H1 (cell line): ENCODE measurements around the gene PATL2. TPM values are rescaled to one million over a fixed set of nuclear protein-coding genes. Genes with fewer than 3 reads are reported as not detected.

Experiments used
- CHD7 ChIP-seq: fragments of 300-600 bp; sonication (generic); IDR thresholded peaks from 2 replicates; pipeline ENCODE4 v1.7.1; 2012; ENCODE audit warnings: low read length, moderate library complexity, mild to moderate bottlenecking, inconsistent platforms; ENCODE audit not compliant: insufficient replicate concordance
- CREB1 ChIP-seq: IDR thresholded peaks from 2 replicates; pipeline ENCODE4 v1.6.1; 2012; ENCODE audit warnings: inconsistent platforms
- SIN3A ChIP-seq, 2 experiments: IDR thresholded peaks in 1 of 2; conservative IDR thresholded peaks in 1 of 2; 2 replicates each; pipeline ENCODE4 v1.6.1; 2011 to 2012; ENCODE audit warnings: low read length in 2 of 2, improper control_type of control experiment in 1 of 2, low read depth in 1 of 2, mild to moderate bottlenecking in 1 of 2
- polyA plus RNA-seq, 7 experiments: library from polyadenylated mRNA; depleted of rRNA in 3 of 7; stranded (reverse) in 5 of 7; unstranded in 2 of 7; fragments of >200 nt in 5 of 7; fragments of 200-250 nt in 2 of 7; gene quantifications; 1 replicate in 5 of 7; 2 replicates in 1 of 7; 4 replicates in 1 of 7; pipeline versions ENCODE4 v1.2.1 to v1.2.3, GENCODE V29; 2011 to 2013; ENCODE audit warnings: missing spikeins in 2 of 7, mixed read lengths in 2 of 7
- total RNA-seq: library from RNA; stranded (reverse); fragmentation: NEBNext Ultra II Directional; extraction: Animal tissue kit (Norgen Biotek cat#: 25700); gene quantifications from 2 replicates; pipeline ENCODE4 v1.2.1, GENCODE V29; 2021

PATL2 gene
- total and polyA plus RNA-seq, 2 of the 8 experiments (the other 6 are each of a cell fraction or from before 2014, with no cell fraction given): 0.65 to 1.3 TPM

GRCh38 chr15:44633603-44634002, 77.5 kb downstream of the PATL2 start (continued):
- TF ChIP-seq CHD7: no peak
- no peak for TF ChIP-seq SIN3A (conservative IDR thresholded peaks at IDR 0.05 in 1 of 2, IDR thresholded peaks at IDR 0.05 in 1 of 2; ENCODE audit: low read depth in 1 of 2, low read length in 2 of 2)
- TF ChIP-seq CREB1: no peak
